RWPE1 (cell line): ENCODE measurements around the gene MT1X.

Experiments
- CTCF ChIA-PET: fragments of 350-600 bp; sonication (Branson Sonifier 250); formaldehyde crosslinking; extraction: SDS; loops from one replicate; lab custom pipeline; 2021; lab: Yijun Ruan, JAX
- POLR2A ChIA-PET: fragments of 400-600 bp; formaldehyde crosslinking; extraction: SDS; loops from one replicate; lab custom pipeline; 2020; ENCODE audit warnings: antibody characterized with exemption; ENCODE audit not compliant: low non-redundant PET; lab: Yijun Ruan, JAX
- DNase-seq: peaks from one replicate; pipeline ENCODE4 v3.0.0; 2012; ENCODE audit warnings: low spot score
- H3K27ac ChIP-seq: fragments of 450-650 bp; 2 replicates; pipeline ENCODE4 v1.5.1; 2017
- CTCF ChIP-seq: fragments of 450-650 bp; conservative IDR thresholded peaks from 2 replicates; pipeline ENCODE4 v1.5.1; 2017; ENCODE audit warnings: low read depth, mild to moderate bottlenecking

The MT1X gene

GRCh38 chr16:56675685-56676210 lies 6.5 kb upstream of the MT1X start:
- DNase-seq, result no peak
- TF ChIP-seq CTCF, result no peak
- ChIA-PET CTCF (interaction anchor here (0.8 kb wide), 1 partner anchor 26 kb away, joined by 3 read pairs; no protein-coding TSS in a partner anchor), POLR2A (no interaction called here)
- H3K27ac ChIP-seq, result no peak overlapping the region

- ChIA-PET CTCF (interaction anchor here (1.3 kb wide), 1 partner anchor 25 kb away, joined by 11 read pairs; no protein-coding TSS in a partner anchor), POLR2A (no interaction called here)
- no peak overlapping the region for H3K27ac ChIP-seq
- TF ChIP-seq CTCF, result no peak
- no peak for DNase-seq
These were observed 4.8 kb upstream of the MT1X start for GRCh38 chr16:56677474-56677873.

- POLR2A ChIA-PET, result no interaction called here
- no peak for TF ChIP-seq CTCF
- H3K27ac ChIP-seq, result peak overlapping the region; percentile 25
- DNase-seq, result no peak
- CTCF ChIA-PET, result interaction anchor here (0.5 to 1.4 kb wide), 4 partner anchors 23 to 197 kb away, joined by 3 to 6 read pairs (median 4); no protein-coding TSS in a partner anchor
These were observed 3.1 kb upstream of the MT1X start for GRCh38 chr16:56679078-56679730.

- ChIA-PET POLR2A (no interaction called here), CTCF (interaction anchor here (0.6 to 1.0 kb wide), 2 partner anchors 22 to 77 kb away, joined by 3 to 6 read pairs; no protein-coding TSS in a partner anchor)
- no peak for DNase-seq
- no peak overlapping the region for H3K27ac ChIP-seq
- no peak for TF ChIP-seq CTCF
These were observed 2.5 kb upstream of the MT1X start for GRCh38 chr16:56679818-56680217.

- TF ChIP-seq CTCF, result no peak
- H3K27ac ChIP-seq, result peak overlapping the region; percentile 99
- no peak for DNase-seq
- CTCF ChIA-PET, result interaction anchor here (0.8 to 1.2 kb wide), 3 partner anchors 8 to 19 kb away, joined by 3 to 6 read pairs (median 5); no protein-coding TSS in a partner anchor
- POLR2A ChIA-PET, result interaction anchor here (0.6 to 1.8 kb wide), 4 partner anchors 18 to 79 kb away, joined by 3 to 9 read pairs (median 4); partner anchors contain the start of genes MT1E and MT2A
These were observed 580 bp downstream of the MT1X start for GRCh38 chr16:56682703-56683397.
